Measurements from ENCODE around the gene KNSTRN. TPM values are rescaled to one million over a fixed set of nuclear protein-coding genes. Genes with fewer than 3 reads are reported as not detected.

KNSTRN gene
- total and polyA plus RNA-seq, 2 donors (not counting 3 experiments of a cell fraction or from before 2014, with no cell fraction given): 24.4 to 61.4 TPM

DNA sequence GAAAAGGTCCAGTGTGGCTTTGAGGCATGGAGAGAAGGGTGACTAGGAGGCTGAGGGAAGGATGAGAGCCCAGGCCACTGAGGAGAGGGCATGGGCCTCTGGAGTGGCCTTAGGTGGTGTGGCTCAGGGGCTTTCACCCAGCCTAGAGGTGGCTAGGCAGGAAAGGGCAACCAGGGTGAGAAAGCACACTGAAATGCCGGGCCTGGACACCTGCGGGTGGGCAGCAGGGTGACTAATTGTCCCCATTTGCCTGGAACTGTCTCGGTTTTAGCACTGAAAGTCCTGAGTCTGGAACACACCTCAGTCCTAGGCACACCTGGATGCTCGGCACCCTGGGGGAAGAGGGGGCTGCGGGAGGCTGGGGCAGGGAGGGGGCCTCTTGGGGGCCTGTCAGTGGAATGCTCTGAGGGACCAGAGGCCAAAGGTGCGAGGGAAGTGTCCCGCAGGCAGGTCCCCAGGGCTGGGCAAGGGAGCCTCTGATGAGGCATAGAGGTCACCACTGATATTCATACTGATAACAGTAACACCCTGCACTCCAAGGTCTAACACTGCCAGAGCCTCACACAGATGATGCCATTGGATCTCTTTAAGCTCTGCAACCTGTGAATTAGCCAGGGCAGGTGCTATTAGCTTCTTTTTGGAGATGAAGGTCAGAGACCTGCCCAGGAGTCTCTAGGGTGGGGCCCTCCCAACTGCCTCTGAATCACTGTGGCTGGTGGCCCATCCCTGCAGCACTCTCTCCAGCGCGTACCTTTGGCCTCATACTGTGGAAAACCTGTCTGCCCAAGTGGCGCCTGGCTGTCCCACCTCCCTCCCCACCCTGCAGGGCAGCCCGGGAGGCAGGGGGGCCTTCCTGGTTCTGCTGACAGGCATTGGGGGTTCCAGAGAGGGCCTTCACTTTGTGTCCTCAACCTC, 34.7 kb upstream of the KNSTRN start:
- Histone ChIP-seq H3K9me3 (replicated peaks; ENCODE audit: control insufficient read depth, insufficient read depth, low read length) (no peaks in the 10 kb centered on the region), H3K9me1 (replicated peaks; ENCODE audit: control insufficient read depth, extremely low read depth, insufficient read depth, low read length) (no peaks in the 10 kb centered on the region)
- no peak for FAIRE-seq

More for the DNA sequence above, 34.7 kb upstream of the KNSTRN start:
- Histone ChIP-seq H4K20me1 (replicated peaks; ENCODE audit: control insufficient read depth, extremely low read depth, insufficient read depth, low read length) (no peaks in the 10 kb centered on the region), H3K4me2 (ENCODE audit: insufficient read depth, low read length) (no peak overlapping the region), H3K9ac (replicated peaks; ENCODE audit: extremely low read depth, insufficient read depth, low read length) (no peak overlapping the region), H3K27me3 (ENCODE audit: control insufficient read depth in 2 of 2, insufficient read depth in 2 of 2, low read length in 2 of 2) (peaks cover 0 to 2% of the 10 kb centered on the region in 2 experiments), H3K27ac (ENCODE audit: insufficient read depth, low read depth, low read length) (no peak overlapping the region), H3K36me3 (ENCODE audit: control insufficient read depth in 2 of 2, extremely low read depth in 1 of 2, insufficient read depth in 2 of 2, low read length in 2 of 2) (no peaks in the 10 kb centered on the region), H2AFZ (ENCODE audit: low read depth, low read length) (no peak overlapping the region), H3K4me1 (ENCODE audit: control insufficient read depth, extremely low read depth, insufficient read depth, low read length) (peaks cover 19% of the 10 kb centered on the region), H3K4me3 (replicated peaks in 1 of 3; ENCODE audit: insufficient read depth in 1 of 3, low read depth in 1 of 3, low read length in 3 of 3) (no peak overlapping the region), H3K79me2 (ENCODE audit: control insufficient read depth, insufficient read depth, low read length) (no peaks in the 10 kb centered on the region)
- no peak for DNase-seq (ENCODE audit: low read depth, low spot score)
- ChIA-PET POLR2A (no interaction called here), CTCF (interaction anchor here (1.6 kb wide), 1 partner anchor 9 kb away, joined by 13 read pairs; the partner anchor contains the start of gene DISP2)
- TF ChIP-seq MYC (IDR thresholded peaks at IDR 0.05; ENCODE audit: low read depth, low read length) (no peak), JUN (IDR thresholded peaks at IDR 0.05; ENCODE audit: borderline replicate concordance, insufficient read depth, insufficient read length, low read depth) (no peak), EZH2 (IDR thresholded peaks at IDR 0.05; ENCODE audit: borderline replicate concordance, low read depth, low read length, severe bottlenecking) (no peak), POLR2A (IDR thresholded peaks at IDR 0.05; ENCODE audit: low read depth, low read length) (no peak), GATA2 (IDR thresholded peaks at IDR 0.05; ENCODE audit: insufficient read depth, insufficient read length, low read depth, low read length) (no peak), POLR2AphosphoS5 (IDR thresholded peaks at IDR 0.05; ENCODE audit: insufficient read depth, low read depth, low read length) (no peak), FOS (IDR thresholded peaks at IDR 0.05; ENCODE audit: borderline replicate concordance, insufficient read depth, low read length) (no peak)
- TF ChIP-seq, protein P1, sequence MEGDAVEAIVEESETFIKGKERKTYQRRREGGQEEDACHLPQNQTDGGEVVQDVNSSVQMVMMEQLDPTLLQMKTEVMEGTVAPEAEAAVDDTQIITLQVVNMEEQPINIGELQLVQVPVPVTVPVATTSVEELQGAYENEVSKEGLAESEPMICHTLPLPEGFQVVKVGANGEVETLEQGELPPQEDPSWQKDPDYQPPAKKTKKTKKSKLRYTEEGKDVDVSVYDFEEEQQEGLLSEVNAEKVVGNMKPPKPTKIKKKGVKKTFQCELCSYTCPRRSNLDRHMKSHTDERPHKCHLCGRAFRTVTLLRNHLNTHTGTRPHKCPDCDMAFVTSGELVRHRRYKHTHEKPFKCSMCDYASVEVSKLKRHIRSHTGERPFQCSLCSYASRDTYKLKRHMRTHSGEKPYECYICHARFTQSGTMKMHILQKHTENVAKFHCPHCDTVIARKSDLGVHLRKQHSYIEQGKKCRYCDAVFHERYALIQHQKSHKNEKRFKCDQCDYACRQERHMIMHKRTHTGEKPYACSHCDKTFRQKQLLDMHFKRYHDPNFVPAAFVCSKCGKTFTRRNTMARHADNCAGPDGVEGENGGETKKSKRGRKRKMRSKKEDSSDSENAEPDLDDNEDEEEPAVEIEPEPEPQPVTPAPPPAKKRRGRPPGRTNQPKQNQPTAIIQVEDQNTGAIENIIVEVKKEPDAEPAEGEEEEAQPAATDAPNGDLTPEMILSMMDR (IDR thresholded peaks at IDR 0.05; ENCODE audit: extremely low read depth in 1 of 2, insufficient read depth in 1 of 2, low read depth in 1 of 2, low read length in 2 of 2): no peak
- TF ChIP-seq, protein P2, sequence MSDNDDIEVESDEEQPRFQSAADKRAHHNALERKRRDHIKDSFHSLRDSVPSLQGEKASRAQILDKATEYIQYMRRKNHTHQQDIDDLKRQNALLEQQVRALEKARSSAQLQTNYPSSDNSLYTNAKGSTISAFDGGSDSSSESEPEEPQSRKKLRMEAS (IDR thresholded peaks at IDR 0.05; ENCODE audit: insufficient read depth, insufficient read length): no peak
- dilution Hi-C loops (cut with MboI; ENCODE audit: extremely low pct_ligation_motif_present, low sequenced_read_pairs) (no loop called here), intact Hi-C loops (cut with micrococcal nuclease) (no loop called here)
- no TSS peak for BruUV-seq (replicated peaks)
